AG04449 (cell line): Measurements from ENCODE around the gene DYNLL1.

Experiments
- CTCF ChIA-PET: fragments of 350-600 bp; formaldehyde crosslinking; extraction: SDS; loops from one replicate; lab custom pipeline; 2021; ENCODE audit warnings: antibody characterized with exemption; lab: Yijun Ruan, JAX
- POLR2A ChIA-PET: fragments of 400-600, 350-600 bp; formaldehyde crosslinking; extraction: SDS; loops from one replicate; lab custom pipeline; 2020; ENCODE audit warnings: antibody characterized with exemption, inconsistent platforms; lab: Yijun Ruan, JAX
- DNase-seq: peaks from one replicate; pipeline ENCODE4 v3.0.0-alpha.2; 2010; ENCODE audit warnings: low read depth, low spot score
- H3K4me3 ChIP-seq: 2 replicates; pipeline ENCODE4 v1.5.1; 2011; ENCODE audit warnings: low read depth, mild to moderate bottlenecking, control low read depth, low read length
- CTCF ChIP-seq: IDR thresholded peaks from one replicate; pipeline ENCODE4 v1.5.1; 2011; ENCODE audit warnings: mild to moderate bottlenecking, moderate library complexity, low read length, control low read depth, inconsistent platforms; ENCODE audit not compliant: insufficient read depth; ENCODE audit errors: missing control alignments

DYNLL1 gene

GRCh38 chr12:120544691-120545090, 48.8 kb downstream of the DYNLL1 start:
- H3K4me3 ChIP-seq, result no peak overlapping the region
- DNase-seq, result no peak
- ChIA-PET CTCF (interaction anchor here (0.6 kb wide), 1 partner anchor 91 kb away, joined by 3 read pairs; no protein-coding TSS in a partner anchor), POLR2A (no interaction called here)
- no peak for TF ChIP-seq CTCF

DNA sequence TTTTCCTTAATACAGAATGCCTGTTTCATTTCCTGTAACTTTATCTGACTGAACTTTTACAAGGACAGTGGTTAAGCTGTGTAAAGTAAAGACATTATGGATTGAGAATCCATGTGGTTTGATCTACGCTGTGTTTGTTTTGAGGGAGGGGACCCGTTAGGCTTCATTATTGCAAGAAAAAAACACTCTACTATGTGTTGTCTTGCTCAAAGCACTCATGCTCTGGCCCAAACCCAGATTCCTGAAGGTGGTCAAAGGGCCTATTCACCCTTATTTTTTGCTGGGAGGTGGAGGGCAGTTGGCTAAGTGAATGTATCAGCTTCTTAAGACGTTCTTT, 50.1 kb downstream of the DYNLL1 start:
- no peak overlapping the region for H3K4me3 ChIP-seq
- POLR2A ChIA-PET, result no interaction called here
- DNase-seq, result no peak
- no peak for TF ChIP-seq CTCF
- CTCF ChIA-PET, result no interaction called here
